Stimulated activated CD8-positive, alpha-beta memory T cell treated with anti-CD3 and anti-CD28 coated beads, Interleukin-7, amount 100 ng/mL, for 24 hours (primary cell): Measurements from ENCODE around the gene LMBR1.
"Not testable (repeated sequence)": the region's sequence is repeated elsewhere in the genome, so short reads cannot be mapped to it uniquely, and the experiment has no call there.

Experiments used
- DNase-seq: peaks from one replicate; pipeline ENCODE4 v3.0.0-alpha.2; 2020; ENCODE audit warnings: low read depth

The LMBR1 gene

DNA sequence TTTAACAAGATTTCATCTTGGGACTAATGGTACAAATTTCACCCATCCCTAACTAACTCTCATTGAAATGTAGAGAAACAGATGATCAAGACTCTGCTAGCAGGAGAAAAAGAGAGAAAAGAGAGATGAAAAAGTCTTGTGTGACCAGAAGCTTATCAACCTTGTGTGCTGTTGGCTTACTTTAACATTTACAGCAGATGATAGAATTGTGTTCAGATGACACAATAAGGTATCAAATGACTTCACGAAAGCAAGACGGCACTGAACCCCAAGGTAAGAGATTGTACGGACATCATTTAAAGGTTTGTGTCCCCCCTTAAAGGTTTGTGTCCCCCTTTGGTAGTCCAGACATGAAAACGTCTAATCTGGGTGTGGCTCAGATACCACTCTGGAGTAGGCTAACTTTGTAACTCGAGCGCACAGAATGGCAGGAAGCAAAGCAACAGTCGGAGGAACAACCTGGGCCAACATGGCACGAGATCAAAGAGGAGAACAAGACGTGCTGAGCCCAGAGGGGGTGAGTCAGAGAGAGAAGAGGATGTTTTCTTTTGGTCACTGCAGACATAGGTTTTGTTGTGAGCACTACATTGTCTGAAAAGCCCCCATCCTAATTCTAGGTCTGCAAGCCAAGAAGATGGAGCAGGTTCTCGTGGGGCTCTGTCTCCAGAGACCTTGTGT, 10.4 kb upstream of the LMBR1 start:
- DNase-seq, result no peak

DNA sequence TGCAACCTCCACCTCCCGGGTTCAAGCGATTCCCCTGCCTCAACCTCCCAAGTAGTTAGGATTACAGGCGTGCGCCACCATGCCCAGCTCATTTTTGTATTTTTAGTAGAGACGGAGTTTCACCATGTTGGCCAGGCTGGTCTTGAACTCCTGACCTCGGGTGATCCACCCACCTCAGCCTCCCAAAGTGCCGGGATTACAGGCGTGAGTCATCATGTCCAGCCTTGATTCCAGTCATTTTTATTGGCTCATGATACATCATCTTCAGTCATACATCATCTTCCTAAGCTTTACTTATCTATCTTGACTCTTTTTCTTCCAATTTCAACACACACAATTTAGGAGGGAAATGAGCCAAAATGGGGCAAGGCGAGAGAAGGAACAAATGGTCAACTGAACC, 7.1 kb upstream of the LMBR1 start:
- DNase-seq, result not testable (repeated sequence)

DNA sequence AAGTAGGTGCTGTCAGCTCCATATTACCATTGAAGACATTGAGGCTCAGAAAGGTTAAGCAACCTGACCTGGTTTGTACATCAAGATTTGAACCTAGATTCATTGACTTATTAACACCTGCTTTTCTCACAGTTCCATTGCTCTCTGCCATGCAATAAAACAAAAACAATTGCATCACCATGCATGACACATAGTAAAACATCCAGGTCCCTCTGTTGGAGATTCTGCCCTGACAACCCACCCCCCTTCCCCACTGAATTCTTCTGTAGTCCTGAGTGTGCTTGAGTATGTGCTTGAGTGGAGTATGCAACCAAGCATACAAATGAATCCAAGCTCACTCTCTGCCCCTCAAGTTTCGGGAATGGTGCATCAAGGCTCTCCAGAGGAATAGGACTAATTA, 6.0 kb upstream of the LMBR1 start:
- DNase-seq, result no peak

DNA sequence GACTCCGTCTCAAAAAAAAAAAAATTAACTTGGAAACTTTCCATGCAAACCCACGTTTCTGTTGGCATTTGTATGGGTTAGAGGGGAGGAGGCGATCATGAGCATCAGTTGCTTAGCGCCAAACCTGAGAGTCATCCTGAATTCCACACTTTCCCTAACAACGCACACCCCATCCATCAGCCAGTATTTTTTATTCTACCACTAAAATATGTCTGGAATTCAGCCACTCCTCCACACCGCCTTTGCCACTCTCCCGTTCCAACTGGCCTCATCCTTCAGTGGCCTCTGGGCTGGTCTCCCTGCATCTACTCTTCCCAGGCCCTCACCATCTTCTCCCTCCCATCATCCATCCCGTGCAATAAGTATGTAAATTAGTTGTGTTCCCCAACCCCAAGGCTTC, 4.7 kb upstream of the LMBR1 start:
- no peak for DNase-seq

DNA sequence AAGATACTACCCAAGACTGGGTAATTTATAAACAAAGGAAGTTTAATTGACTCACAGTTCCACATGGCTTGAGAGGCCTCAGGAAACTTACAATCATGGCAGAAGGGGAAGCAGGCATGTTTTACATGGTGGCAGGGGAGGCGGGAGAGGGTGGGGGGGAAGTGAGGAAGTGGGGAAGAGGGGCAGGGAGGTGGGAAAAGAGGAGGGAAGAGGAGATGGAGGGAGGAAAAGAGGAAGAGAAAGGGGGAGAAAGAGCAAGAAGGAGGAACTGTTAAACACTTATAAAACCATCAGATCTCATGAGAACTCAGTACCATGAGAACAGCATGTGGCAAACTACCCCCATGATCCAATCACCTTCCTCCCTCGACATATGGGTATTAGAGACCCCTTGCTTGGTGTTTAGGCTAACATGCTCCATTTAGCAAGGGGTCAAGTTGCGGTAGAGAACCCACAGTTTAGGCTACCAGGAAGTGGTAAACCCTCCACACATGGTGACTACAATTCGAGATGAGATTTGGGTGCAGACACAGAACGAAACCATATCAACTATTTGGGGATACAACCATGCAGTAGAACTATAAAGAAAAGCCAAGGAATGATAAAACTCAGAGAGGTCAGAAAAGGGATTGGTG, 3.5 kb upstream of the LMBR1 start:
- no peak for DNase-seq

DNA sequence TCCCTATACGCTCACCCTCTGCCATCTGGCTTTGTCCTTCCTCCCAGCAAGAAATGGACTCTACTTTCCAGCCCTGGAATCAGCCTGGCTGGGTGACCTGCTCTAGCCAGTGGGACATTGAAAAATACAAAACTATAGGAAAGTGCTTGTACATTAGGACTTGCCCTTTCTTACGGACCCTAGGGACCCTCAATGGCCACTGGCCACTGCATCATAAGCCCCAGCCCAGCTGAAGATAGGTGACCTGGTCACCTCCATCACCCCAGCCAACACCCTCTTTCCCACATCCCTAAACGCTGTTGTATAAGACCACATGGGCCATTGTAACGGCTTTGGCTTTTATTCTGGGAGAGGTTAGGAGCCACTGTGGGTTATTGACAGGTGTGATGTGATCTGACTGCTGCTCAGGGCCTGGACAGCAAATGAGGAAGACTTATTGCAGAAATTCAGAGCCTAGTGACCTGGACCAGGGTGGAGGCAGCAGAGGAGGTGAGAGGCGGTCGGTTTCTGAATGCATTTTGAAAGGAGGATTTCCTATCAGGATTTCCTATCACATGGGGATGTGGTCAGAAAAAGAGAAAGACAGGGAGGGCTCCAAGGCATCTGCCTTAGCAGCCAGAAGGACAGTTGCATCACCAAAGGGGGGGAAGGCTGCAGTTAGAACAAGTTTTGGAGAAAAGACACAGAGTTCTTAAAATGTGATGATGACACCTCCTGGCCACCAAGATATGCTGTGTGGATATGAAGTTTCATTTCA, 2.2 kb upstream of the LMBR1 start:
- DNase-seq, result no peak

DNA sequence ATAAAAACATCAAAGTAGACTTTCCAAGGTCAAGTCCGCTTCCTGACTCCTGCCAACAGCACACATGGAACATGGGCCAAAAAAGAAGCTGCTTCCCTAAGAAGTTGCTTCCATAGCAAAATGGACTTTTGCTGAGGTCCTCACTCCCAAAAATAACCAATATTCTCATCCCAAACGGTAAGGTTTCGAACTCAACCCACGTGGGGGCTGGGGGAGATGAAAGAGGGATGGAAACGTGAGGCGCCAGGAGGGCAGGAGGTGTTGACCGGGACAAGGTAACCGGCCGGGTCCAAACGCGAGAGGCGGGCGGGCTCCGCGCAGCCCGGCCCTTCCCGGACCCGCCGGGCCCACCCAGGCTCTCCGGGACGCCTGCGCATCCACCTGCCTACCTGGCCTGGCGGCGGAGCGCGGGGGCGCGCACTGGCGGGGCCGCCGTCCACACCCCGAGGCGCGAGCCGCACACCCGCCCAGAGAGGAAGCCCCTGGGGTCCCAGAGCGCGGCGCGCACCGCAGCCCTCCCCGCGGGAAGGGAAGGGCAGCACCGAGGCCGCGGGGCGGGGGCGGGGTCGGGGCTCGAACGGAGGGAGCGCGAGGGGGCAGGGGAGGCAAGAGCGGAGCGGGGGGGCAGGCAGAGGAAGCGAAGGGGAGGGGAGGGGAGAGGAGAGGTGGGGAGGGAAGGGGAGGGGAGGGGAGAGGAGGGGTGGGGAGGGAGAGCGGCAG, 742 bp downstream of the LMBR1 start:
- peak; percentile 38 for DNase-seq

DNA sequence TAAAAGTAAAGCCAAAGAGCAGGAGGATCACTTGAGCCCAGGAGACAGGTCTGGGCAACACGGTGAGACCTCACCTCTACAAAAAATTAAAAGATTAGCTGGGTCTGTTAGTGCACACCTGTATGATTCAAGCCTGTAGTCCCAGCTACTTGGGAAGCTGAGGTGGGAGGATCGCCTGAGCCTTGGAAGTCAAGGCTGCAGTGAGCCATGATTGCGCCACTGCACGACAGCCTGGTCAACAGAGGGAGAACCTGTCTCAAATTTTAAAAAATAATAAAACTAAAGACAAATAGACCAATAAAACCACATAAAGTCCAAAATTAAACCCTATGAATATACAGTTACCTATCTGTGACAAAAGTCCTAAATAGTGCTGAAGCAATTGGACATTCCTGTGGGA, 3.2 kb downstream of the LMBR1 start:
- no peak for DNase-seq

DNA sequence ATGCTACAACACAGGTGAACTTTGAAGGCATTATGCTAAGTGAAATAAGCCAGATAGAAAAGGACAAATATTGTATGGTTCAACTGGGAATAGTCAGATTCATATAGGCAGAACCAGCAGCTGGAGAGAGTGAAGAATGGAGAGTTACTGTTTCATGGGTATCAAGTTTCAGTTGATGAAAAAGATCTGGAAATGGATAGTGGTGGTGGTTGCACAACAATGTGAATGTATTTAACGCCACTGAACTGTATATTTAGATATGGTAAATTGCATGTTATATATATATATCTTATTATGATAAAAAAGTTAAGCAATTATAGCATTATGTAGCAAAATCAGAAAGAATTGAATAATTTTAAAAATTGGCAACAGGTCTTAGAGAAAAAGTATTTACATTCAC, 3.9 kb downstream of the LMBR1 start:
- DNase-seq, result no peak

DNA sequence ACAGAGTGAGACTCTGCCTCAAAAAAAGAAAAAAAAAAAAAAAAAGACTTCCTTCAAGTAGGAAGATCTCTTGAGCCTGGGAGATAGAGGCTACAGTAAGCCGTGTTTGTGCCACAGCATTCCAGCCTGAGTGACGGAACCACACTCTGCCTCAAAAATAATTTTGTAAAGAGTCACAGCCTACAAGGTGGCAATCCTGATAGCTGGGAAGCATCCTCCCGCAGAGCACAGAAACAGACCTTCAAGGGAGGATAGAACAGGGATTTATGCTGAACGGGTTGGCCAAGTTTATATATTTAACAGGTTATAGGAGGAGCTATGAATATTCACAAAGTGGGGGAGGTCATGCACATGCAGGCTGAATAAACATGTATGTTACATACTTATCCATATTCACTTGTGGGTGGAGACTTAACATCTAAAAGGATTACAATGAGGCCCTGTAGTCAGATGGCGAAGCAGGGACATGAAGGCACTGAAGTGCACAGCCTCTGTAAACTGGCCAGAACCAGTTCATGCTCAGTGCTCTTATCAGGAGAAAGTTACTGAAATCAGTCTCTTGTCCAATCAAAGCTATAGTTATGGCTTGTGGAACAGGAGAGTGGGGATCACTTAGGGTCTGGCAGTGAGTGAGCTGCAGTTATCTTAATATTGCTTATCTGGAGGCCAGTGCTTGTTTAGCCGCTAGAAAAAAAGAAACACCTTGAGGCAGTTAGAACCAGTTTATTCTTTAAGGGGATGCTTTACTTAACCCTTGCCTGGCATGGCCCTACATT, 6.8 kb downstream of the LMBR1 start:
- no peak for DNase-seq

DNA sequence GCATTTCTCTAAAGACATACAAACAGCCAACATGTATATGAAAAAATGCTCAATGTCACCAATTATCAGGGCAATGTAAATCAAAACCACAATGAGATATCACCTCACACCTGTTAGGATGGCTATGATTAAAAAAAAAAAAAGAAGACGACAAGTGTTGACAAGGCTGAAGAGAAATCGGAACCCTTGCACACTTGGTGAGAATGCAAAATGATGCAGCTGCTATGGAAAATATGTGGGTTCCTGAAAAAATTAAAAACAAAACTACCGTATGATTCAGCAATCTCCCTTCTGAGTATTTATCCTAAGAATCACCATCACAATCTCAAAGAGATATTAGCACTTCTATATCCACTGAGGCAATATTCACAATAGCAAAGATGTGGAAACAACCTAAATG, 11.3 kb downstream of the LMBR1 start:
- no peak for DNase-seq

DNA sequence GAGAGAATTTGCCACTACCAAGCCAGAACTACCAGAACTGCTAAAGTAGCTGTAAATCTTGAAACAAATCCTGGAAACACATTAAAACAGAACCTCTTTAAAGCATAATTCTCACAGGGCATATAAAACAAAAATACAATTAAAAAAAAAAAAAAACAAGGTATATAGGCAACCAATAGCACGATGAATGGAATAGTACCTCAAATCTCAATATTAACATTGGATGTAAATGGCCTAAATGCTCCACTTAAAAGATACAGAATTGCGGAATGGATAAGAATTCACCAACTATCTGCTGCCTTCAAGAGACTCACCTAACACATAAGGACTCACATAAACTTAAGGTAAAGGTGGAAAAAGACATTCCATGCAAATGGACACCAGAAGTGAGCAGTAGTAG, 17.2 kb downstream of the LMBR1 start:
- DNase-seq, result no peak

DNA sequence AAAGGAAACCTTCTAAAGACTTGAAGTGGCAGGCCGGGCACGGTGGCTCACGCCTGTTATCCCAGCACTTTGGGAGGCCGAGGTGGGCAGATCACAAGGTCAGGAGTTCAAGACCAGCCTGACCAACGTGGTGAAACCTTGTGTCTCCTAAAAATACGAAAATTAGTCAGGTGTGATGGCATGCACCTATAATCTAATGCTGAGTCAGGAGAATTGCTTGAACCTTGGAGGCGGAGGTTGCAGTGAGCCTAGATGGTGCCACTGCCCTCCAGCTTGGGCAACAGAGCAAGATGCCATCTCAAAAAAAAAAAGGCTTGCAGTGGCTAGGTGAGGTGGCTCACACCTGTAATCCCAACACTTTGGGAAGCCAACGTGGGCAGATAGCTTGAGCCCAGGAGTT, 24.6 kb downstream of the LMBR1 start:
- DNase-seq, result not testable (repeated sequence)

DNA sequence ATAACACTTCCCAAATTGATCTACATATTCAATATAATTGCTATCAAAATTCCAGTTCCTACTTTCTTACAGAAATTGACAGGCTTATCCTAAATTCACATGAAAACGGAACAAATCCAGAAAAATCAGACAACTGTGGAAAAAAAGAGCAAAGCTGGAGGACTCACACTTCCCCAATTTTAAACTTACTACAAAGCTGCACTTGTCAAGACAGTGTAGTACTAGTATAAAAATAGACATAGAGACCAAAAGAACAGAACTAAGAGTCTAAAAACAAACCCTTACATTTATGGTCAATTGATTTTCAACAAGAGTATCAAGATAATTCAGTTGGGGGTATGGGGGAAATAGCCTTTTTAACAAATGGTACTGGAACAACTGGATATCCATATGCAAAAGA, 27.5 kb downstream of the LMBR1 start:
- no peak for DNase-seq

DNA sequence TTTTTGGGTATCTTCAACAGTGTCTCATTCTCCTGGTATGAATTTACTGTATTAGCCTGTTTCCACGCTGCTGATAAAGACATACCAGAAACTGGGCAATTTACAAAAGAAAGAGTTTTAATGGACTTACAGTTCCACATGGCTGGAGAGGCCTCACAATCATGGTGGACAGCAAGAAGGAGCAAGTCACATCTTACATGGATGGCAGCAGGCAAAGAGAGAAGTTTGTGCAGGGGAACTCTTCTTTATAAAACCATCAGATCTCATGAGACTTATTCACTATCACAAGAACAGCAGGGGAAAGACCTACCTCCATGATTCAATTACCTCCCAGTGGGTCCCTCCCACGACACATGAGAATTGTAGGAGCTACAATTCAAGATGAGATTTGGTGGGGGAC, 31.0 kb downstream of the LMBR1 start:
- DNase-seq, result not testable (repeated sequence)

DNA sequence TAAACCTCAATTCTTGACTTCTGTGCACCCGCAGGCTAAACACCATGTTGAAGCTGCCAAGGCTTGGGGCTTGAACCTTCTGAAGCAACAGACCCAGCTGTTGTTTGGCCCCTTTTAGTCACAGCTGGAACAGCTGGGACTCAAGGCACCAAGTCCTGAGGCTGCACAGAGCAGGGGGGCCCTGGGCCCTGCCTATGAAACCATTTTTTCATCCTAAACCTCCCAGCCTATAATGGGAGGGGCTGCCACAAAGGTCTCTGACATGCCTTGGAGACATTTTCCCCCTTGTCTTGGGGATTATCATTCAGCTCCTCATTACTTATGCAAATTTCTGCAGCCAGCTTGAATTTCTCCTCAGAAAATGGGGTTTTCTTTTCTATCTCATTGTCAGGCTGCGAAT, 31.8 kb downstream of the LMBR1 start:
- DNase-seq, result no peak

DNA sequence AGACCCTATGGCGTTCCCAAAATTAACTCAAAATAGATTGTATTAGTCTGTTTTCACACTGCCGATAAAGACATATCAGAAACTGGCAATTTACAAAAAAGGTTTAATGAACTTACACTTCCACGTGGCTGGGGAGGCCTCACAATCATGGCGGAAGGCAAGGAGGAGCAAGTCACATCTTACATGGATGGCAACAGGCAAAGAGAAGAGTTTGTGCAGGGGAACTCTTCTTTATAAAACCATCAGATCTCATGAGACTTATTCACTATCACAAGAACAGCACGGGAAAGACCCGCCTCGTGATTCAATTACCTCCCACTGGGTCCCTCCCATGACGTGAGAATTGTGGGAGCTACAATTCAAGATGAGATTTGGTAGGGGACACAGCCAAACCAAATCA, 32.9 kb downstream of the LMBR1 start:
- not testable (repeated sequence) for DNase-seq

DNA sequence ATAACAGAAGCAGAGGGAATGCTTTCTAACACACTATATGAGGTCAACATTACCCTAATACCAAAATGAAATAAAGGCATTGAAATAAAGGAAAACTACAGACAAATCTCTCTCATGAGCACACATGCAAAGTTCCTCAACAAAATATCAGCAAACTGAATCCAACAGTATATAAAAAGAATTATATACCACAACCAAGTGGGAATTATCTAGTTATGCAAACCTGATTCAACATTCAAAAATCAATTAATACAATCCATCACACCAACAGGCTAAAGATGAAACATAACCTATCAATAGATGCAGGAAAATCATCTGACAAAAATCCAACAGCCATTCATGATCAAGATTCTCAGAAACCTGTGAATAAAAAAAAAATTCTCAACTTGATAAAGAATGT, 34.5 kb downstream of the LMBR1 start:
- DNase-seq, result no peak

DNA sequence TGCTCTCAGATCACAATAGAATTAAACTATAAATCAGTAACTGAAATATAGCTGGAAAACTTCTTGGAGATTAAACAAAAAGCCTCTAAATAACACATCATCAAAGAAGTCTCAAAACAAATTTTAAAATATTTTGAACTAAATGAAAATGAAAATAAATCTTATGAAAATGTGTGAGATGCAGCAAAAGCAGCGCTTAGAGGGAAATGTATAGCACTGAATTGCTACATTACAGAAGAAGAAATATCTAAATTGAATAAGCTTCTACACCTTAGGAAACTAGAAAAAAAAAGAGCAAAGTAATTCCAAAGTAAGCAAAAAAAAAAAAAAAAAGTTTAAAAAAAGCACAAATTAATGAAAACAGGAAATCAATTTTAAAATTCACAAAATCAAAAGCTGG, 35.2 kb downstream of the LMBR1 start:
- DNase-seq, result no peak

DNA sequence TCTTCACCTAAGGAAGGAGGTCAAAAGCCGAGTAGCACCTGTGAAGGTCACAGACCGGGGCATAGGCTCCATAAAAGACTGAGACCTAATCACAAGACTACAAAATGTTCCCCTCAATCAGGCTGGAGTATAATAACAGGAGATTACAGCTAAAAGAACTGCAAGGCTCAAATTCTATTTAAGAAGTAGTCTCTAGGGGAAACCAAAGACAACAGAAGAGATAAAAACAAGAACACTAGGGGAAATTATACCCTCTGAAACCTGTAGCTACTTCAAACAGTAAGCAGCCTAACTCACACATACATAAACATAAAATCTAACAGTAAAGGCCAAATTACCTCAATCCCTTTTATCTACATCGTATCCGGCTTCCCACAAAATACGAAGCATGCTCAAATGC, 38.3 kb downstream of the LMBR1 start:
- no peak for DNase-seq

DNA sequence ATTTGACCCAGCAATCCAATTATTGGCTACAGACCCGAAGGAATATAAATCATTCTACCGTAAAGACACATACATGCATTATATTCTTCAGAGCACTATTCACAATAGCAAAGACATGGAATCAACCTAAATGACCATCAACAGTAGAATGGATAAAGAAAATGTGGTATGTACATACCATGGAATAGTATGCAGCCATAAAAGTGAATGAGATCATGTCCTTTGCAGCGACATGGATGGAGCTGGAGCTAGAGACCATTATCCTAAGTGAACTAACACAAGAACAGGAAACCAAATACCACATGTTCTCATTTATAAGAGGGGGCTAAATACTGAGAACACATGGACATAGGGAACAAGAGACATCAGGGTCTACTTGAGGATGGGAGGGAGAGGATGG, 44.0 kb downstream of the LMBR1 start:
- no peak for DNase-seq
